WTC11 (cell line): ENCODE data around the gene C19orf47. TPM values are rescaled to one million over a fixed set of nuclear protein-coding genes. Genes with fewer than 3 reads are reported as not detected.
A peak's percentile ranks its signal among the peaks of the same experiment; 100 is the strongest.

Experiments
- ATAC-seq: fragments of 200-7000 bp; cut with Tn5 transposase; 2 replicates; pipeline ENCODE4 v1.10.0; 2021; ENCODE audit warnings: mild to moderate bottlenecking, moderate library complexity
- CTCF ChIA-PET: fragments of 300-600 bp; sonication (Branson Sonifier 250); formaldehyde crosslinking; loops from one replicate; lab custom pipeline; 2021; ENCODE audit warnings: antibody characterized with exemption; lab: Charles Lee
- POLR2A ChIA-PET: fragments of 350-600 bp; sonication (Branson Sonifier 250); formaldehyde crosslinking; loops from one replicate; lab custom pipeline; 2021; ENCODE audit warnings: antibody characterized with exemption; lab: Charles Lee
- DNase-seq: peaks from one replicate; pipeline ENCODE4 v3.0.0; 2021; ENCODE audit warnings: low spot score
- H3K27ac Mint-ChIP-seq: 2 replicates; pipeline ENCODE4 v1.8.0; 2021; ENCODE audit warnings: mixed read lengths
- H3K27me3 Mint-ChIP-seq: 2 replicates; pipeline ENCODE4 v1.8.0; 2021; ENCODE audit warnings: low read depth, mild to moderate bottlenecking, moderate library complexity, mixed read lengths
- H3K36me3 Mint-ChIP-seq: 2 replicates; pipeline ENCODE4 v1.8.0; 2021; ENCODE audit warnings: mixed read lengths
- H3K4me1 Mint-ChIP-seq: 2 replicates; pipeline ENCODE4 v1.8.0; 2022; ENCODE audit warnings: mixed read lengths
- H3K4me3 Mint-ChIP-seq: 2 replicates; pipeline ENCODE4 v1.8.0; 2021; ENCODE audit warnings: mild to moderate bottlenecking, moderate library complexity, mixed read lengths
- H3K9me3 Mint-ChIP-seq: 2 replicates; pipeline ENCODE4 v1.8.0; 2021; ENCODE audit warnings: mixed read lengths
- AR ChIP-seq: fragments of 250-450 bp; sonication (Bioruptor Pico); IDR thresholded peaks from 2 replicates; pipeline ENCODE4 v1.9.0; 2021; ENCODE audit warnings: mild to moderate bottlenecking
- ATF2 ChIP-seq: sonication (generic); formaldehyde crosslinking; IDR thresholded peaks from 2 replicates; pipeline ENCODE4 v1.8.1; 2022; ENCODE audit warnings: low read depth, missing genetic modification reagents, borderline replicate concordance
- ATF6 ChIP-seq: sonication (generic); formaldehyde crosslinking; IDR thresholded peaks from 2 replicates; pipeline ENCODE4 v1.8.1; 2023; ENCODE audit warnings: mild to moderate bottlenecking, missing genetic modification reagents
- JAZF1 ChIP-seq: fragments of 250-450 bp; sonication (Bioruptor Pico); IDR thresholded peaks from 2 replicates; pipeline ENCODE4 v1.9.0; 2021; ENCODE audit warnings: moderate library complexity, mild to moderate bottlenecking, inconsistent platforms
- PRRX2 ChIP-seq: fragments of 250-450 bp; sonication (Bioruptor Pico); IDR thresholded peaks from 2 replicates; pipeline ENCODE4 v1.8.0; 2021; ENCODE audit warnings: mild to moderate bottlenecking
- SP1 ChIP-seq: sonication (generic); formaldehyde crosslinking; conservative IDR thresholded peaks from 2 replicates; pipeline ENCODE4 v1.8.1; 2022; ENCODE audit warnings: missing genetic modification reagents
- ZNF416 ChIP-seq: fragments of 250-450 bp; sonication (Bioruptor Pico); IDR thresholded peaks from 2 replicates; pipeline ENCODE4 v1.9.0; 2021; ENCODE audit warnings: mild to moderate bottlenecking, inconsistent platforms
- total RNA-seq: library from RNA; stranded (reverse); gene quantifications from 3 replicates; pipeline ENCODE4 v1.2.3, GENCODE V29; 2021
- TF ChIP-seq, protein P1 (sequence below): sonication (generic); formaldehyde crosslinking; IDR thresholded peaks from 2 replicates; pipeline ENCODE4 v1.8.1; 2022; ENCODE audit warnings: mild to moderate bottlenecking, moderate library complexity, missing genetic modification reagents
- TF ChIP-seq, protein P2 (sequence below): fragments of 200-600 bp; IDR thresholded peaks from 2 replicates; pipeline ENCODE4 v1.8.0; 2022; ENCODE audit warnings: antibody characterized with exemption
- TF ChIP-seq, protein P3 (sequence below): sonication (generic); formaldehyde crosslinking; IDR thresholded peaks from 2 replicates; pipeline ENCODE4 v1.8.1; 2022; ENCODE audit warnings: missing genetic modification reagents, borderline replicate concordance

The C19orf47 gene
- total RNA-seq, 1 experiment from 2014 or later = 15.6 TPM

DNA sequence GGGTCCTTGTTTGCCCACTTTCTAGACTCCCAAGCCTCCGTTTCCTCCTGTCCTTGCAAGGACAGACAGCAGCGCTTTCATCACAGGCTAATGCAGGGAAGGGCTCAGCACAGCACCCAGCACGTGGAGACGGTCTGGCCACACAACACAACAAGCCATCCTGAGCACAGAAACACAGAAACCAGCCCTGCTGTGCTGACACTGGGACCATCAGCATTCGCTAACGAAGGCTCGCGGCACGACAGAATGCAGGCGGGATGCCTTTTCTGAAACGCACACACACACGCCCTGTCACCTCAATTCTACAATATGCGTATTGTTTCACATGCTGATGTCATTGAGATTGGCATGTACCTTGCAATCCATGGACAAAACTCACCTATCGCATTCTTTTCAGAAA is 75.9 kb downstream of the C19orf47 start:
- peak overlapping the region; percentile 72 for H3K27ac Mint-ChIP-seq
- no peaks in the 10 kb centered on the region for H3K36me3 Mint-ChIP-seq
- H3K27me3 Mint-ChIP-seq = no peaks in the 10 kb centered on the region
- POLR2A ChIA-PET = no interaction called here
- DNase-seq = no peak
- TF ChIP-seq, protein P1, sequence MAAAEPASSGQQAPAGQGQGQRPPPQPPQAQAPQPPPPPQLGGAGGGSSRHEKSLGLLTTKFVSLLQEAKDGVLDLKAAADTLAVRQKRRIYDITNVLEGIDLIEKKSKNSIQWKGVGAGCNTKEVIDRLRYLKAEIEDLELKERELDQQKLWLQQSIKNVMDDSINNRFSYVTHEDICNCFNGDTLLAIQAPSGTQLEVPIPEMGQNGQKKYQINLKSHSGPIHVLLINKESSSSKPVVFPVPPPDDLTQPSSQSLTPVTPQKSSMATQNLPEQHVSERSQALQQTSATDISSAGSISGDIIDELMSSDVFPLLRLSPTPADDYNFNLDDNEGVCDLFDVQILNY (CRISPR knock-in tag) = no peak
- TF ChIP-seq ATF6 (CRISPR knock-in tag) = no peak
- TF ChIP-seq SP1 = no peak
- TF ChIP-seq, protein P2, sequence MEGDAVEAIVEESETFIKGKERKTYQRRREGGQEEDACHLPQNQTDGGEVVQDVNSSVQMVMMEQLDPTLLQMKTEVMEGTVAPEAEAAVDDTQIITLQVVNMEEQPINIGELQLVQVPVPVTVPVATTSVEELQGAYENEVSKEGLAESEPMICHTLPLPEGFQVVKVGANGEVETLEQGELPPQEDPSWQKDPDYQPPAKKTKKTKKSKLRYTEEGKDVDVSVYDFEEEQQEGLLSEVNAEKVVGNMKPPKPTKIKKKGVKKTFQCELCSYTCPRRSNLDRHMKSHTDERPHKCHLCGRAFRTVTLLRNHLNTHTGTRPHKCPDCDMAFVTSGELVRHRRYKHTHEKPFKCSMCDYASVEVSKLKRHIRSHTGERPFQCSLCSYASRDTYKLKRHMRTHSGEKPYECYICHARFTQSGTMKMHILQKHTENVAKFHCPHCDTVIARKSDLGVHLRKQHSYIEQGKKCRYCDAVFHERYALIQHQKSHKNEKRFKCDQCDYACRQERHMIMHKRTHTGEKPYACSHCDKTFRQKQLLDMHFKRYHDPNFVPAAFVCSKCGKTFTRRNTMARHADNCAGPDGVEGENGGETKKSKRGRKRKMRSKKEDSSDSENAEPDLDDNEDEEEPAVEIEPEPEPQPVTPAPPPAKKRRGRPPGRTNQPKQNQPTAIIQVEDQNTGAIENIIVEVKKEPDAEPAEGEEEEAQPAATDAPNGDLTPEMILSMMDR = no peak
- TF ChIP-seq AR (CRISPR knock-in tag) = no peak
- TF ChIP-seq ZNF416 (CRISPR knock-in tag) = no peak
- no peak for TF ChIP-seq JAZF1 (CRISPR knock-in tag)
- TF ChIP-seq, all 79 proteins: peak for 0
- CTCF ChIA-PET = interaction anchor here (2.6 kb wide), 1 partner anchor 54 kb away, joined by 18 read pairs; the partner anchor contains the start of gene TTC9B
- ATAC-seq = no peak
- H3K4me3 Mint-ChIP-seq = no peak overlapping the region
- H3K4me1 Mint-ChIP-seq = peaks cover 34% of the 10 kb centered on the region
- no peaks in the 10 kb centered on the region for H3K9me3 Mint-ChIP-seq

DNA sequence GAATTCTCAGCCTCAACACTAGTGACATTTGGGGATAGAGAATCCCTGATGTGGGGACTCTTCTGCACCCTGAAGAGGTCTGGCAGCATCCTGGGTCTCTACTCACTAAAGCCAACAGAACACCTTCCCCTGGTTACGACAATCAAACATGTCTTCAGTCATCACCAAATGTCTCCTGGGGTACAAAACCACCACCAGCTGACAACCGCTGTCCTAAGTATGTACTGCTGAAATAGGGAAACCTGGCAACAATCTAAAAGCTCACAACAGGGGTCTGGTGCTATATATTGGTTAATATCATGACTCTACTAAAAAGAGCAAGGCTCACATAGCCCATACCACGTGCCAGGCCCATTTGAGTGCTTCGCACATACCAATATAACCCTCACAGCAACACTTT is 76.5 kb downstream of the C19orf47 start:
- CTCF ChIA-PET = interaction anchor here (1.2 to 2.6 kb wide), 2 partner anchors 36 to 54 kb away, joined by 3 to 18 read pairs; partner anchors contain the start of gene TTC9B
- Mint-ChIP-seq H3K27ac (no peak overlapping the region), H3K9me3 (no peaks in the 10 kb centered on the region), H3K4me3 (no peak overlapping the region), H3K36me3 (no peaks in the 10 kb centered on the region), H3K4me1 (peaks cover 37% of the 10 kb centered on the region), H3K27me3 (no peaks in the 10 kb centered on the region)
- DNase-seq = no peak
- TF ChIP-seq PRRX2 (no peak), ATF2 (CRISPR knock-in tag) (no peak)
- TF ChIP-seq, protein P3, sequence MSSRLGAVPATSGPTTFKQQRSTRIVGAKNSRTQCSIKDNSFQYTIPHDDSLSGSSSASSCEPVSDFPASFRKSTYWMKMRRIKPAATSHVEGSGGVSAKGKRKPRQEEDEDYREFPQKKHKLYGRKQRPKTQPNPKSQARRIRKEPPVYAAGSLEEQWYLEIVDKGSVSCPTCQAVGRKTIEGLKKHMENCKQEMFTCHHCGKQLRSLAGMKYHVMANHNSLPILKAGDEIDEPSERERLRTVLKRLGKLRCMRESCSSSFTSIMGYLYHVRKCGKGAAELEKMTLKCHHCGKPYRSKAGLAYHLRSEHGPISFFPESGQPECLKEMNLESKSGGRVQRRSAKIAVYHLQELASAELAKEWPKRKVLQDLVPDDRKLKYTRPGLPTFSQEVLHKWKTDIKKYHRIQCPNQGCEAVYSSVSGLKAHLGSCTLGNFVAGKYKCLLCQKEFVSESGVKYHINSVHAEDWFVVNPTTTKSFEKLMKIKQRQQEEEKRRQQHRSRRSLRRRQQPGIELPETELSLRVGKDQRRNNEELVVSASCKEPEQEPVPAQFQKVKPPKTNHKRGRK (CRISPR knock-in tag) = no peak
- no peak for ATAC-seq
- POLR2A ChIA-PET = no interaction called here
